GM10248 (cell line): ENCODE measurements around the gene RERE.
"Not testable (repeated sequence)": the region's sequence is repeated elsewhere in the genome, so short reads cannot be mapped to it uniquely, and the experiment has no call there.

Experiments used
- CTCF ChIA-PET: fragments of 300-600 bp; sonication (Branson Sonifier 250); formaldehyde crosslinking; extraction: SDS; loops from one replicate; lab custom pipeline; 2021; ENCODE audit warnings: antibody characterized with exemption; lab: Yijun Ruan, JAX
- POLR2A ChIA-PET: fragments of 350-650 bp; sonication (Branson Sonifier 250); formaldehyde crosslinking; extraction: SDS; loops from one replicate; lab custom pipeline; 2020; ENCODE audit warnings: antibody characterized with exemption; lab: Yijun Ruan, JAX
- DNase-seq: peaks from one replicate; pipeline ENCODE4 v3.0.0; 2012; ENCODE audit errors: extremely low spot score
- TF ChIP-seq, protein P1 (sequence below): IDR thresholded peaks from 2 replicates; pipeline ENCODE4 v1.5.1; 2012; ENCODE audit warnings: mild to moderate bottlenecking, low read depth; ENCODE audit errors: extremely low read depth, missing control alignments, control extremely low read depth

RERE gene

DNA sequence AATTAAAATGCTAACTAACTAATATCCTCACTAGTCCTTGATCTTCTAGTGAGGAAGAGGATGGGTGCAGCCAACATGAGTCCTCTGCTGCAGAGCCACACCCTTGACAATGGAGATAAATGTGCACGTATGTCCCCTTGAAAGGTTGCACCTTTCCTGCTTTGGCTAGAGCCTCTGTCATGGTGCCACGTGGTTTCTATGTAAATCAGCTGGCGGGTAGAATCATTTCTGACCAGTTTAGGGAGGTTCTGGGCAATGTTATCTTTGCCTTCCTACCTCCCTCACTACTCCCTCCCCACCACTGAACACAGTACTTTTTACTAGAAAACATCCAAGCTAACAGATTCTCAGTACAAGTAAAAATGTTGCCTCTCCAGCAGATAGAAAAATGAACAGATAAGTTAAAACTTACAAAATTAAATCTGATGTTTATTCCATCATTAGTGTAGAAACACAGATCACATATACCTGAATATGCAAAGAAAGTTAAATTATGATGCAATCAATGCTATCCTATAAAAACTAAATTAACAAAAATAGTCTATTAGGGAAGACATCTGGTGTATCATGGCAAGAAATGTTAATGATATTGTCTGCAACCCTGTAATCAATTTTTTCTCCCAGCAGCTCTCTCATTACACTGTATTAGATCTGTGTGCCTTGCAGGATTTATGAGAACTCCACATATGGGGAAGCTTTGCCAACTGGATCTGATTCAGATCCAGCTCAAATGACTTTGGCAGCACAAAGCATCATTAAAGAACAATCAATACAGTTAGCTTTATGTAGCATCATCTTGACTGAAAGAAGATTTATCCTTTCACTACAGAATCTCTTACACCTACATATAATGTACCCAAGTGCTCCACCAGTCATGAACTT lies 205.6 kb downstream of the RERE start:
- CTCF ChIA-PET, result interaction anchor here (1.1 kb wide), 1 partner anchor 16 kb away, joined by 3 read pairs; no protein-coding TSS in a partner anchor
- POLR2A ChIA-PET, DNase-seq: not testable (repeated sequence)

DNA sequence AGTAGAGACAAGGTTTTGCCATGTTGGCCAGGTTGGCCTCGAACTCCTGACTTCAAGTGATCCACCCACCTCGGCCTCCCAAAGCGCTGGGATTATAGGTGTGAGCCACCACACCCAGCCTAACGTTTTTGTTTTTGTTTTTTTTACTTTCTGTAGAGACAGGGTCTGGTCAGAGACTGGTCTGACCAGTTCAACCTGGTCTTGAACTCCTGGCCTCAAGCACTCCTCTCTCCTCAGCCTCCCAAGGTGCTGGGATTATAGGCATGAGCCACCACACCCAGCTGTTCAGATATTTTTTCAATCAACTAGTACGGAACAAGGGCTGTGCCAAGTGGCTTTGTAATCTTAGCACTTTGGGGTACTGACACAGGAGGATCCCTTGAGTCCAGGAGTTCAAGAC lies 209.5 kb downstream of the RERE start:
- TF ChIP-seq, protein P1, sequence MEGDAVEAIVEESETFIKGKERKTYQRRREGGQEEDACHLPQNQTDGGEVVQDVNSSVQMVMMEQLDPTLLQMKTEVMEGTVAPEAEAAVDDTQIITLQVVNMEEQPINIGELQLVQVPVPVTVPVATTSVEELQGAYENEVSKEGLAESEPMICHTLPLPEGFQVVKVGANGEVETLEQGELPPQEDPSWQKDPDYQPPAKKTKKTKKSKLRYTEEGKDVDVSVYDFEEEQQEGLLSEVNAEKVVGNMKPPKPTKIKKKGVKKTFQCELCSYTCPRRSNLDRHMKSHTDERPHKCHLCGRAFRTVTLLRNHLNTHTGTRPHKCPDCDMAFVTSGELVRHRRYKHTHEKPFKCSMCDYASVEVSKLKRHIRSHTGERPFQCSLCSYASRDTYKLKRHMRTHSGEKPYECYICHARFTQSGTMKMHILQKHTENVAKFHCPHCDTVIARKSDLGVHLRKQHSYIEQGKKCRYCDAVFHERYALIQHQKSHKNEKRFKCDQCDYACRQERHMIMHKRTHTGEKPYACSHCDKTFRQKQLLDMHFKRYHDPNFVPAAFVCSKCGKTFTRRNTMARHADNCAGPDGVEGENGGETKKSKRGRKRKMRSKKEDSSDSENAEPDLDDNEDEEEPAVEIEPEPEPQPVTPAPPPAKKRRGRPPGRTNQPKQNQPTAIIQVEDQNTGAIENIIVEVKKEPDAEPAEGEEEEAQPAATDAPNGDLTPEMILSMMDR, result no peak
- POLR2A ChIA-PET, result no interaction called here
- DNase-seq, result no peak
- CTCF ChIA-PET, result no interaction called here

DNA sequence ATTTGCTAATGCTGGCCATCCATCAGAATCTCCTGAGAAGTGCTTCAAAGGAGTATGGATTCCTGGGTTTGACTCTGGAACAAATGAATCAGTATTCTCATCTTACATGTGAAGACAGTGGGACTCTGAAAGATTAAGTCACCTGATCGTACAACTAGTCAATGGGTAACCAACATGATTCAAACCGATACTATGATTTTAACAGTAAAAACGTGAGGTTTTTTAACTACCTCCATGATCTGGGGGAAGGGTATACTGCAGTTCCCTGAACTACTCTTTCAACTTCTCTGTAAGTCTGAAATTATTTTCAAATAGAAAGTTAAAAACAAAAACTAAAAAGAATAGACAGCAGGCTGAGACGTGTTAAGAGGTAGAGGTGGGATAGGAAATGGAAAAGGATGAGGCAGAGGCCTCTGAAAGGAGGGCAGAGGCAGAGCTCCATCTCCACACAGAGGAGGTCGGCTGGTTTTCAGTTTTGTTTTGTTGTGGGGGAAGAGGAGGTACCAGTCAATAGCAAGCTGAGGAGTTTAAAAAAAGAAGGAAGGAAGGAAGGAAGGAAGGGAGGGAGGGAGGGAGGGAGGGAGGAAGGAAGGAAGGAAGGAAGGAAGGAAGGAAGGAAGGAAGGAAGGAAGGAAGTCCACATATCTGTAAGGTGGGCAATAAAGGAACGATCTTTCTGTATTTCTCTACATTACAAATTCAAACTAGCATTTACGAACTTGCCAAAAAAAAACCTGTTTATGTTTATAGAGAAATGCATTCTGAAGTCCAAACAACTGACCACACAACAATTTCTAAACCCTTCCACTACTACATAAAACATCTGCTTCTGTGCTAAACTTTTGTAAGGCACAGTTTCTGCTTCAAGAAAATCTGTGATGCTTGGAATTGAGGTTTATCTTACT lies 213.1 kb downstream of the RERE start:
- POLR2A ChIA-PET, result interaction anchor here (0.6 kb wide), 1 partner anchor 90 kb away, joined by 3 read pairs; no protein-coding TSS in a partner anchor
- CTCF ChIA-PET, result interaction anchor here (1.0 to 1.6 kb wide), 3 partner anchors 11 to 43 kb away, joined by 3 to 9 read pairs (median 3); no protein-coding TSS in a partner anchor
- TF ChIP-seq, protein P1, result no peak
- DNase-seq, result peak; percentile 68

DNA sequence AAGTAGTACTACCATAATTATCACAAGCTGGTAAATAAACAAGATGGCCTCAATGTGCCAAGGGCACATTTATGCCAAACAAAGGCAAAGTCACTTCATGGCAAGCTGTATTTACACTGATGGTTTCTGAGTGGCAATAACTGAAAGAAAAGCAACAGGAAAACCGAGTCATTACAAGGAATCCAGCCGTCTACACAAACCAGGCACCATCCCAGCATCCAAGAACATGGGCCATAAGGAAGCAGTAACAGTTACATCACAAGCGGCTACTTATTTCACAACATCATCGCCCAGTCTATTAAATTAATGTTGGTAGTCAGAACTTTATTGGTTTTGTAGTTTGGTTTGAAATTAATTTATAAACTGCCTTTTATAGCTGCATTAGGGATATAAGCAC lies 214.2 kb downstream of the RERE start:
- POLR2A ChIA-PET, result no interaction called here
- TF ChIP-seq, protein P1, result no peak
- CTCF ChIA-PET, result interaction anchor here (1.0 to 1.7 kb wide), 8 partner anchors 10 to 69 kb away, joined by 3 to 9 read pairs (median 4); no protein-coding TSS in a partner anchor
- no peak for DNase-seq

DNA sequence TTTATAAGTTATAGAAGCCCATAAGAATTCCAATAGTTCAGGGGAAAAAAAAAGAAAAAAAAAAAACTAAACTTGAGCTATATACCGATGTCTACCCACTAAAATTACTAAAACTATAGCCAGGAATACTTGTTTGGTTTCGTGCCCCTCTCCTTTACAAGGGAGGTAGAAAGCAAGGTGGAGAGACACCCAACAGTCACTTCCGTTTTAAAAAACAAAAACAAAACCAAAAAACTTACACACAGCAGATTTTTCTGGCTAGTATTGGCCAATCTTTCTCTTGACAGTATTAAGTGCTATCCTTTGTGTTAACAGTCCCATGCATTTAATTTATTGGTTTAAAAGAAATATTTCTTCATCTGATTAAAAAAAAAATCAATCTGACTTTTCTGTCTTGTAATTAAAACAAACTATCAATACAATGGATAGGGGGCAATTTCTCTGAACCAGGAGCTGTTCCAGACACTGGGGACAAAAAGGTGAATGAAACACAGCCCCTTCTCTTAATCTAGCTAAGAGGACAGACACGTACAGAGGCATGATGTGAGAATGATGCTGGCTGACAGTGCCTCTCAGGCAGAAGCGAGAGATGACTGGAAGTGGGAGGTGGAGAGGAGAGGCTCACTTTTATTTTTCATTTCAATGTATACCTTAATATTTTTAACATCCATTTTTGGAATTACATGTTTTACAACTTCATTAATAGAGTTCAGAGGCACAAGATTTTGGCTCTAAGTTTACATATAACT lies 214.8 kb downstream of the RERE start:
- POLR2A ChIA-PET, result no interaction called here
- TF ChIP-seq, protein P1, result no peak
- DNase-seq, result no peak
- CTCF ChIA-PET, result interaction anchor here (0.7 to 1.7 kb wide), 8 partner anchors 16 to 69 kb away, joined by 3 to 9 read pairs (median 4); no protein-coding TSS in a partner anchor

DNA sequence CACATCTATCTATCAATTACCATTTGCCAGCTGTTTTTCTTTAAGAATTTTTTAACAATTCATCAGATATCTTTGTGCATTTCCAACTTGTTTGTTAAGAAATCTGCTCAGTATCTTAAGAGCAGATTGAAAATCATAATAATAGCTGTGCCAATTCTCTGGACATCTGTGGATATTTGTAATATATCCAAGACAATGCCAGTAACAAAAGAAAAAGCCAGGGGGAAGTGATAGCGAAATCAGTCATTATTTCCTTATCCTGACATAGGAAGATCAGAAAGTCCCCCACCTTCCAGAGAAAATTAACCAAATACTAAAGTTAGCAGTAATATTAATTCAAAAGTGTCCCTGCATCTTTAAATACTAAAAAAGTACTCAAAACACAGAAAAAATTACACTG lies 217.1 kb downstream of the RERE start:
- ChIA-PET POLR2A (no interaction called here), CTCF (no interaction called here)
- TF ChIP-seq, protein P1, result no peak
- DNase-seq, result no peak
